Dendritic cell treated with granulocyte-macrophage colony-stimulating factor and Interleukin-4, amounts not matched to agents 40 ng/mL and 50 ng/mL, for 4 days (primary cell): ENCODE data around the gene TXK.

Experiments
- H3K27ac Mint-ChIP-seq: one replicate; pipeline ENCODE4 v1.8.0; 2022; ENCODE audit warnings: mild to moderate bottlenecking, mixed read lengths
- H3K27me3 Mint-ChIP-seq: one replicate; pipeline ENCODE4 v1.8.0; 2022; ENCODE audit warnings: mild to moderate bottlenecking, mixed read lengths
- H3K36me3 Mint-ChIP-seq: one replicate; pipeline ENCODE4 v1.8.0; 2022; ENCODE audit warnings: low read depth, mixed read lengths
- H3K4me1 Mint-ChIP-seq: one replicate; pipeline ENCODE4 v1.8.0; 2022; ENCODE audit warnings: low read depth, mixed read lengths
- H3K4me3 Mint-ChIP-seq: one replicate; pipeline ENCODE4 v1.8.0; 2022; ENCODE audit warnings: mild to moderate bottlenecking, moderate library complexity, mixed read lengths
- H3K9me3 Mint-ChIP-seq: one replicate; pipeline ENCODE4 v1.8.0; 2022; ENCODE audit warnings: mixed read lengths
- intact Hi-C: fragments of 100-400 bp; cut with micrococcal nuclease; formaldehyde crosslinking; loops from one replicate; pipeline ENCODE4 v1.15.0; 2022

Gene TXK

GRCh38 chr4:48153791-48154550 is 19.9 kb upstream of the TXK start:
- no peak overlapping the region for H3K4me3 Mint-ChIP-seq
- no peaks in the 10 kb centered on the region for H3K4me1 Mint-ChIP-seq
- H3K27ac Mint-ChIP-seq: no peak overlapping the region
- no peaks in the 10 kb centered on the region for H3K27me3 Mint-ChIP-seq
- peaks cover 68% of the 10 kb centered on the region for H3K36me3 Mint-ChIP-seq
- intact Hi-C loops: no loop called here
- peaks cover 18% of the 10 kb centered on the region for H3K9me3 Mint-ChIP-seq

GRCh38 chr4:48152259-48152658 is 18.2 kb upstream of the TXK start:
- Mint-ChIP-seq H3K36me3 (peaks cover 63% of the 10 kb centered on the region), H3K4me1 (no peaks in the 10 kb centered on the region), H3K27ac (no peak overlapping the region), H3K9me3 (peaks cover 12% of the 10 kb centered on the region), H3K4me3 (no peak overlapping the region), H3K27me3 (no peaks in the 10 kb centered on the region)
- intact Hi-C loops: no loop called here

DNA sequence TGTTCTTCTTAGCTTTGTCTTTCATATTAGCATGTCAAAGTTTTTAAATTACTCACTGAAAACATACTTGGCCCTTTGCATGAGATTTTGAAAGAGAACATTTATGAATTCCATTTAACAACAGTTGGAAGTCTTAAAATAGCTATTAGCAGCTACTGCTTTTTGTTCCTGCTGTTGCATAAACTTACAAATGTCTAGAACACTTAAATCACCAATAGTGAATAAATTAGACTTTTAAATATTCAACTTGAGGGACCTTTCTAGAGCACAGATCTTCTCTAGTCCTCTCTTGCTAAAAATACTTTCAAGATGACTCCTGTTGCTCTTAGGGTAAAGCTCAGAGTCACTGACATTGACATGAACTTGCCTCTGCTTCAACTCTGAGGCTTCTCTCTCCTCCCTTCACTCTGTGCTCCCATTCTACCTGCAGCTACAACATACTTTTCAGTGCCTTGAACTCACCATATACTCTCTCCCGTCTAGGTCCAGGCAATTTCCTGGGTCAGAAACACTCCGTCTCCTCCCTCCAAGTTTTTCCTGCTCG is 15.8 kb upstream of the TXK start:
- Mint-ChIP-seq H3K4me3 (no peak overlapping the region), H3K27ac (no peak overlapping the region), H3K9me3 (peaks cover 9% of the 10 kb centered on the region), H3K27me3 (no peaks in the 10 kb centered on the region), H3K36me3 (peaks cover 57% of the 10 kb centered on the region), H3K4me1 (no peaks in the 10 kb centered on the region)
- intact Hi-C loops: no loop called here

DNA sequence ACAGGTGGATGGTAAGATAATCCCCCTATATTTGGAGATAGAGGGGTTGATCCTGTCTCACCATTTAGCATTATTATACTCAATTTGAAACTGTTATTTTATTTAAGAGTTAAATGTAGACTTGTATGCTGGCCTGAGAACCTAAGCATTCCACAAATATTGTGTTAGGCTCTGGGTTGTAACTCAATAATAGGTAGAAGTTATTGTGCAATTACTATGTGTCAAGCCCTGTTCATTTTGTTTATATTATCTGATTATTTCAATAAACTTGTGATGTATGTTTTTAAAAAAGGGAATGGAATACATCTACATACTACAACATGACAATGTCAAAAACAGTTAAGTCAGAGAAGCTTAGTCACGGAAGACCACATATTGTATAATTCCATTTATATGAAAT is 13.6 kb upstream of the TXK start:
- Mint-ChIP-seq H3K9me3 (no peaks in the 10 kb centered on the region), H3K27ac (no peak overlapping the region)
- intact Hi-C loops: no loop called here

DNA sequence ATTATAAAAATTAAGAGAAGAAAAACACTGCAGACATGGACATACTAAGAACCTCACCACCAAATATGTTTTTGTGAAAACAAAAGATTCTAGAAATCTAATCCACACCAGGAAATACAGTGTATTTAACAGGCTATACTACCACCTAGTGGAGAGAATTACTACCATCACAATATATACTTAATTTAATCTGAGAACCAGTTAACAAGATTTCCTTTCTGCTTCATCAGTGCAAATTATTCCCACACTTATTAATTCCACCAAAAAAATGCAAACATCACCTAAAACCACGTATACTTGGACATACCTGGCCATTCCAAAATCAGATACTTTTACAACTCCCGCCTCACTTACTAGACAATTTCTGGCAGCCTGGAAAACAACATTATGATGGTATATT is 7.0 kb upstream of the TXK start:
- no peak overlapping the region for H3K27ac Mint-ChIP-seq
- intact Hi-C loops: loop anchor here (5.0 kb wide), 1 partner anchor 136 kb away; no protein-coding TSS in a partner anchor
- H3K9me3 Mint-ChIP-seq: no peaks in the 10 kb centered on the region
- no peaks in the 10 kb centered on the region for H3K27me3 Mint-ChIP-seq
- no peak overlapping the region for H3K4me3 Mint-ChIP-seq
- H3K4me1 Mint-ChIP-seq: no peaks in the 10 kb centered on the region
- peaks cover 82% of the 10 kb centered on the region for H3K36me3 Mint-ChIP-seq

More for the DNA sequence above, 13.6 kb upstream of the TXK start:
- Mint-ChIP-seq H3K36me3 (peaks cover 61% of the 10 kb centered on the region), H3K27me3 (no peaks in the 10 kb centered on the region), H3K4me1 (no peaks in the 10 kb centered on the region), H3K4me3 (no peak overlapping the region)

DNA sequence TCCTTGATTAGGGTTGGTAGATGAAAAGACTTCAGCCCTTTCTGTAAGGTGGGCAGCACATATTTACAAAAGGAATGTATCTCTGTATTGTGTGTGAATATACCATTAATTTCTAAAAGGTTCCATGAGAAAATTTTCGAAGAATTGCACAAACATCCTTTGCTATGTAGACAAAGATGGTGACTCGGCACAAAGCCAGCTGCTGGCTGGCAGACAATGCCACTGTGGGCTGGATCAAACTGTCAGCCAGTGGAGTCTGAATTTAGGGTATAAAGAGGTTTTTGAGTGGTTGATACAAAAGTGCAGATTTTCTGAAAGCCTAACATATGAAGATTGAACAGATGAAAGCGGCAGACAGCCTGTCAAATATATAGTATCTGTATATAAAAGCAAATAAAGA is 5.6 kb upstream of the TXK start:
- H3K4me1 Mint-ChIP-seq: no peaks in the 10 kb centered on the region
- H3K4me3 Mint-ChIP-seq: no peak overlapping the region
- no peaks in the 10 kb centered on the region for H3K27me3 Mint-ChIP-seq
- H3K27ac Mint-ChIP-seq: no peak overlapping the region
- no peaks in the 10 kb centered on the region for H3K9me3 Mint-ChIP-seq
- peaks cover 83% of the 10 kb centered on the region for H3K36me3 Mint-ChIP-seq
- intact Hi-C loops: loop anchor here (5.0 kb wide), 1 partner anchor 138 kb away; no protein-coding TSS in a partner anchor

- Mint-ChIP-seq H3K27ac (no peak overlapping the region), H3K9me3 (no peaks in the 10 kb centered on the region), H3K27me3 (no peaks in the 10 kb centered on the region), H3K36me3 (peaks cover 79% of the 10 kb centered on the region), H3K4me3 (no peak overlapping the region), H3K4me1 (no peaks in the 10 kb centered on the region)
- intact Hi-C loops: no loop called here
Measured at GRCh38 chr4:48138936-48139335, 4.9 kb upstream of the TXK start.

- Mint-ChIP-seq H3K9me3 (no peaks in the 10 kb centered on the region), H3K27me3 (no peaks in the 10 kb centered on the region), H3K36me3 (peaks cover 80% of the 10 kb centered on the region), H3K4me1 (no peaks in the 10 kb centered on the region), H3K27ac (no peak overlapping the region), H3K4me3 (no peak overlapping the region)
- intact Hi-C loops: no loop called here
Measured at GRCh38 chr4:48138511-48138910, 4.5 kb upstream of the TXK start.

- intact Hi-C loops: no loop called here
- Mint-ChIP-seq H3K27me3 (no peaks in the 10 kb centered on the region), H3K36me3 (peaks cover 74% of the 10 kb centered on the region), H3K27ac (no peak overlapping the region), H3K4me3 (no peak overlapping the region), H3K9me3 (no peaks in the 10 kb centered on the region), H3K4me1 (no peaks in the 10 kb centered on the region)
Measured at GRCh38 chr4:48137846-48138245, 3.8 kb upstream of the TXK start.

GRCh38 chr4:48133669-48134068 is 381 bp downstream of the TXK start:
- Mint-ChIP-seq H3K4me1 (peaks cover 12% of the 10 kb centered on the region), H3K9me3 (no peaks in the 10 kb centered on the region), H3K27ac (no peak overlapping the region), H3K4me3 (no peak overlapping the region), H3K27me3 (no peaks in the 10 kb centered on the region), H3K36me3 (peaks cover 47% of the 10 kb centered on the region)
- intact Hi-C loops: no loop called here

GRCh38 chr4:48131736-48132135 is 2.3 kb downstream of the TXK start:
- intact Hi-C loops: no loop called here
- no peak overlapping the region for H3K27ac Mint-ChIP-seq
- peaks cover 23% of the 10 kb centered on the region for H3K4me1 Mint-ChIP-seq
- no peaks in the 10 kb centered on the region for H3K9me3 Mint-ChIP-seq
- peaks cover 5% of the 10 kb centered on the region for H3K27me3 Mint-ChIP-seq
- peaks cover 28% of the 10 kb centered on the region for H3K36me3 Mint-ChIP-seq
- H3K4me3 Mint-ChIP-seq: no peak overlapping the region

DNA sequence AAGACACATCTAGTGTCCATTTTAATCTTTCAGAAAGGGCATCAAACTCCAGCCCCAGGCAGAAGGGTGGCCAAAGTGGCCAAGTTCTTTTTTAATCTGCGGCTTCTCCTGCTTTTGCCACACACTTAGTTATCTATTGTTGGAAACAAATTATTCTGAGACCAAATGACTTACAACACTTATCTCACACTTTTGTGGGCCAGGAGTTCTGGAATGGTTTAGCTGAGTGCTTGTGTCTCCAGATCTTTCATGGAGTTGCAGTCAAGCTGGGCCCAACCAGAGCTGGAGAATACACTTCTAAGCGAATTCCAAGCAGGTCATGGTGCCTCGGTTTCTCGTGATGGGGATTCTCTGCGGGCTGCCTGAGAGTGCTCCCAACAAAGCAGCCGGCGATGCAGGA is 4.0 kb downstream of the TXK start:
- Mint-ChIP-seq H3K36me3 (peaks cover 11% of the 10 kb centered on the region), H3K4me3 (no peak overlapping the region), H3K27me3 (peaks cover 5% of the 10 kb centered on the region), H3K4me1 (peaks cover 23% of the 10 kb centered on the region), H3K9me3 (no peaks in the 10 kb centered on the region), H3K27ac (peak overlapping the region; percentile 48)
- intact Hi-C loops: no loop called here

- peaks cover 23% of the 10 kb centered on the region for H3K4me1 Mint-ChIP-seq
- H3K27ac Mint-ChIP-seq: peak overlapping the region; percentile 48
- H3K4me3 Mint-ChIP-seq: no peak overlapping the region
- peaks cover 6% of the 10 kb centered on the region for H3K36me3 Mint-ChIP-seq
- peaks cover 5% of the 10 kb centered on the region for H3K27me3 Mint-ChIP-seq
- intact Hi-C loops: no loop called here
- no peaks in the 10 kb centered on the region for H3K9me3 Mint-ChIP-seq
Measured at GRCh38 chr4:48129307-48130014, 4.6 kb downstream of the TXK start.

DNA sequence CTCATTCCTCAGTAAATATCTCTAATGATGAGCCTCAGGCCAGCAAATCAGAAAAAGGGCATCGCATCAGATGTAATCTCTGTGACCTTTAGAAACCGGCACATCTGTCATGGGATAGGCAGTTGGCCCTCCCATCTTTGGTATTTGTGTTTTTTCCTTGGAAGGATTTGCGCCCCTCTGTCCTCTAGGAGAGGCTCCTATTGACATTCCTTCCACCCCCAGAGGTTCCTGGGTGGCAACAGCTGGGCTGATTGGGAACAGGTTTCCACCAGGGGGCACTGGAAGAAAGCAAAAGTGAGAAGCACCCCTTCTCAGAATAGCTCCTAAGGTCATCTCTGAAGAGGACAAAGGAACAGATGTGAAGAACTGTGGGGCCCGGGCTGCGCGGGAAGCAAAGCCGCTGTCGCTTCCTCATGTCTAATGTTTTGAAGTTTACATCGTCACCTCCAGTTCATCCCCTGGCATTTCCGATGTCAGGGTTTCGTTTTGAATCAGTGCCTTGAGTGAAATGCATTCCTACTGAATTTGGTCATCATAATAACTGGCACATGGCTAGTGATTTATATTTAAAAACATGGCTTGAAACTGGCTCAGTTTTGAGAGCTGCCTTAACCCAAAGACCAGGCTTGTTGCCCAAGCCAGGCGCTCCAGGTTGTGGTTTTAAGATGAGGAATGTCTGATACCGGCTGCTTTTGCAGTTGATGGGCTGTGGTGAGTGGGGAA is 6.2 kb downstream of the TXK start:
- Mint-ChIP-seq H3K4me3 (no peak overlapping the region), H3K36me3 (no peaks in the 10 kb centered on the region), H3K4me1 (peaks cover 23% of the 10 kb centered on the region), H3K9me3 (no peaks in the 10 kb centered on the region), H3K27ac (no peak overlapping the region), H3K27me3 (peaks cover 5% of the 10 kb centered on the region)
- intact Hi-C loops: no loop called here
